Measurements from ENCODE around the gene SUSD5. TPM values are rescaled to one million over a fixed set of nuclear protein-coding genes. Genes with fewer than 3 reads are reported as not detected.

The SUSD5 gene
- total RNA-seq, 1 experiment from 2014 or later: not detected

DNA sequence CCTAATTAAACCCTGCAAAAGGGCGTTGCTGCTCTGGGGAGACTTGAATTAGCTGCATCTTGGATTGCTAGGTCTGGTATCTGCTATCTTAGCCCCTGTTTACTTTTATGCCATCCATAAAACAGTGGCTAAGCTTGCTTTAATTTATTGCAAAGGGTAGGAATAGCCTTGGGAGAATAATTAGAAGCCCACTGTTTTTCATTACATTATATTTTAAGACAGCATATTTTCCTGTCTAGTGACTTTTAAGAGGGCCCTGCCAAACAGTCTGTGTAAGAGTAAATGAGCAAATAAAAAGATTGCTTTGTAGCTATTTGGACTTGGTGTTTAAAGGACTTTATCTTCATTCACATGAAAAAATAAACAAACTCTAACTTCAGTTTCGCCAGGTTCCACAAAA is 17.4 kb upstream of the SUSD5 start:
- H3K79me2 ChIP-seq (ENCODE audit: low read length): no peaks in the 10 kb centered on the region
- H3K9ac ChIP-seq (ENCODE audit: low read length): no peak overlapping the region
- no peaks in the 10 kb centered on the region for H3K36me3 ChIP-seq (ENCODE audit: insufficient read depth, low read length)
- H3K9me3 ChIP-seq (ENCODE audit: low read length): no peaks in the 10 kb centered on the region
- H3K4me1 ChIP-seq (ENCODE audit: low read length): no peaks in the 10 kb centered on the region
- no peaks in the 10 kb centered on the region for H3K9me2 ChIP-seq (replicated peaks; ENCODE audit: insufficient read depth, low read length)
- no peaks in the 10 kb centered on the region for H4K20me1 ChIP-seq (ENCODE audit: insufficient read depth, low read depth, low read length)
- no peaks in the 10 kb centered on the region for H3K27me3 ChIP-seq (ENCODE audit: low read length)
- H2AFZ ChIP-seq (ENCODE audit: low read length): no peak overlapping the region
- H3K27ac ChIP-seq (ENCODE audit: low read length): no peak overlapping the region
- H3K4me3 ChIP-seq (ENCODE audit: low read length): no peak overlapping the region
- no peak for DNase-seq
- no peak overlapping the region for H3K4me2 ChIP-seq (ENCODE audit: low read depth, low read length, poor library complexity, severe bottlenecking)

DNA sequence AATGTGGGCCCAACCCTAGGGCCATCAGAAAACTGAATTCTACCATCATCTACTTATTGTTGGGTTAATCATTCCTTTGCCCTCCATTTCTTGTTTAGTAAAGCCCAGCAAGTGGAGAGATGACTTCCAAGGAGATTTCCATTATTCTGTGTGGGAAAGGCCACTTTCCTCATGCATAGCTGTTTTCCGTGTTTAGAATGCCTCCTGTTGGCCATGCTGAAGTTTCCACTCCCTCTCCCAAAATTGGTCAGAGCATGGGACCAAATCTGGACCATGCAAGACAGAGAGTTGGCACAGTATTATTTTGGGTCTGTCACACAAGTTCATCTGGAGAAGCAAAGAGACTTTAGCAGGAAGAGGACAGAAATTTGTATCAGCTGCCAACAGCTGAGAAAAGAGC is 15.3 kb upstream of the SUSD5 start:
- H3K79me2 ChIP-seq (ENCODE audit: low read length): no peaks in the 10 kb centered on the region
- no peaks in the 10 kb centered on the region for H3K36me3 ChIP-seq (ENCODE audit: insufficient read depth, low read length)
- H3K4me3 ChIP-seq (ENCODE audit: low read length): no peak overlapping the region
- DNase-seq: no peak
- no peaks in the 10 kb centered on the region for H3K9me3 ChIP-seq (ENCODE audit: low read length)
- no peaks in the 10 kb centered on the region for H3K27me3 ChIP-seq (ENCODE audit: low read length)
- no peak overlapping the region for H3K27ac ChIP-seq (ENCODE audit: low read length)
- no peak overlapping the region for H3K9ac ChIP-seq (ENCODE audit: low read length)
- H3K4me1 ChIP-seq (ENCODE audit: low read length): peaks cover 5% of the 10 kb centered on the region
- H3K9me2 ChIP-seq (replicated peaks; ENCODE audit: insufficient read depth, low read length): no peaks in the 10 kb centered on the region
- H4K20me1 ChIP-seq (ENCODE audit: insufficient read depth, low read depth, low read length): no peaks in the 10 kb centered on the region
- H2AFZ ChIP-seq (ENCODE audit: low read length): no peak overlapping the region
- H3K4me2 ChIP-seq (ENCODE audit: low read depth, low read length, poor library complexity, severe bottlenecking): no peak overlapping the region

DNA sequence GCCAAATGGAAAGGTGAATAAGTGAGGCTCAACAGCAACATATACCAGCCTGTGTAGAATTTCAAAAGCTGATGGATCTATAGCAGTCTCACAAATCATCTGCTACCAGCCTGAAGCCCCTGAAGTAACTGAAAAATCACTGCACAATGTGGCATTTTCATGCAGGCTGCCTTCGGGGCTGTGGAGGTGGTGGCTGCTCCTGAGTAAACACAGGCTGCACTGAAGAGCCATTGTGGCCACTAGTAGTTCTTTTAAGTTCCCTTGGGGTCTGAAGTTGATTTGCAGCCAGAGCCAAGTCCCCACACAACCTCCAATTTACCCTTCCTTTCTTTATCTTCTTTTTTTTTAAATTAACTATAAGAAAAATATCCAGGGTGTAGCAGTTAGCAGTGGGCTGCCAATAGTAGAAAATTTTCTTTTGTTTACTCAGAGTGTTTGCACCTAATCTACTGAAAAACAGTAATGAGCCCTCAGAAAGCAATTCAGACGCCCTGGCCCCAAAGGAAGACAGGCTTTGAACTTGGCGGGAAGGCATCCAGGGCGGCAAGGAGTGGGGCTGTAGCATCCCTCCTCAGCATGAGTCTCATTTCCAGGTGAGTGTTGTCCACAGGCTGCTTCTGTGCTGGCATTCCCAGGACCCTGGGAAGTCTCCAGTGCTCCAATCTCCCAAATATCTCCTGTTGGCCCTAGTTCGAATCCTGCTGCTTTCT is 13.3 kb upstream of the SUSD5 start:
- H4K20me1 ChIP-seq (ENCODE audit: insufficient read depth, low read depth, low read length): no peaks in the 10 kb centered on the region
- no peaks in the 10 kb centered on the region for H3K79me2 ChIP-seq (ENCODE audit: low read length)
- H2AFZ ChIP-seq (ENCODE audit: low read length): no peak overlapping the region
- H3K27ac ChIP-seq (ENCODE audit: low read length): no peak overlapping the region
- H3K9me3 ChIP-seq (ENCODE audit: low read length): no peaks in the 10 kb centered on the region
- no peak overlapping the region for H3K9ac ChIP-seq (ENCODE audit: low read length)
- DNase-seq: no peak
- H3K36me3 ChIP-seq (ENCODE audit: insufficient read depth, low read length): no peaks in the 10 kb centered on the region
- H3K27me3 ChIP-seq (ENCODE audit: low read length): no peaks in the 10 kb centered on the region
- H3K4me1 ChIP-seq (ENCODE audit: low read length): peaks cover 5% of the 10 kb centered on the region
- H3K4me3 ChIP-seq (ENCODE audit: low read length): no peak overlapping the region
- H3K4me2 ChIP-seq (ENCODE audit: low read depth, low read length, poor library complexity, severe bottlenecking): no peak overlapping the region
- H3K9me2 ChIP-seq (replicated peaks; ENCODE audit: insufficient read depth, low read length): no peaks in the 10 kb centered on the region

DNA sequence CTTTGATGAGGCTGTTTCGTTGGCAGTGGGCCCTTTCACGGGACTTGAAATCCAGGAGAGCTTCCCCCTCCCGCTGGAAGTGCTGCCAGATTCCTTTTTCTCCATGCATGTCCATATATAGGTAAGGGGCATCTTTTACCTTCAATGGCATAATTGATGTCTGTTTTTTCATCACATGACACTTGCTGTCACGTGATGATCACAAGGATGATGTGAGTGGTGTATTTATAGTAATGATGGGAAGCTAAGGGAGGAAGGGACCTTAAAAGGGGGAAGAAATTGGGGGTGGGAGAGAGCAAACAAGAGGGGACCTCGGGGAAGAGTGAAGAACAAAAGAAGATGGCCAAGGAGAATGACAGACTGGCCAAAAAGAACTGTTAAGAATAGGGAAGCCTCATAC is 11.3 kb upstream of the SUSD5 start:
- H3K9me3 ChIP-seq (ENCODE audit: low read length): no peaks in the 10 kb centered on the region
- no peaks in the 10 kb centered on the region for H3K36me3 ChIP-seq (ENCODE audit: insufficient read depth, low read length)
- H4K20me1 ChIP-seq (ENCODE audit: insufficient read depth, low read depth, low read length): no peaks in the 10 kb centered on the region
- H3K9me2 ChIP-seq (replicated peaks; ENCODE audit: insufficient read depth, low read length): no peaks in the 10 kb centered on the region
- H3K27ac ChIP-seq (ENCODE audit: low read length): no peak overlapping the region
- 0 out of 2 replicates have a peak overlapping the region, but pooled peaks have one; percentile 11 for H2AFZ ChIP-seq (ENCODE audit: low read length)
- no peak for DNase-seq
- H3K79me2 ChIP-seq (ENCODE audit: low read length): no peaks in the 10 kb centered on the region
- peaks cover 5% of the 10 kb centered on the region for H3K4me1 ChIP-seq (ENCODE audit: low read length)
- H3K4me2 ChIP-seq (ENCODE audit: low read depth, low read length, poor library complexity, severe bottlenecking): no peak overlapping the region
- H3K4me3 ChIP-seq (ENCODE audit: low read length): no peak overlapping the region
- no peak overlapping the region for H3K9ac ChIP-seq (ENCODE audit: low read length)
- H3K27me3 ChIP-seq (ENCODE audit: low read length): no peaks in the 10 kb centered on the region

DNA sequence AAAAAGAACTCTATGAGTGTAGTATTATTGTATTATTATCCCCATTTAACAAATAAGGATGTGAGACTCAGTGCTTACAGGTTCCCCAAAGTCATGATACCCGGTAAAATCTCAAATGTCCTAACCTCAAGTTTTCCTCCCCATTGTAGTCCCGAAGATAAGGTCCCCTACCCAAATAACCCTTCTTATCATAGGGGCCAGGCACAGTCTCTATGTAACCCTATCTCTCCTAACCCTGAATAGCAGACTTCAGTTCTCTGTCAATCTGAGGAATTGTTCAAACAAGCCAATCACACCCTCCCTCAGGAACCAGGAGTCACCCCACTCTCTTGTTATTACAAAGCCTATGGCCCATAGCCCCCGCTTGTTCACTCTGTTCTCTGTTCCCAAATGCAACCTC is 10.5 kb upstream of the SUSD5 start:
- Histone ChIP-seq H3K27me3 (ENCODE audit: low read length) (no peaks in the 10 kb centered on the region), H3K9me2 (replicated peaks; ENCODE audit: insufficient read depth, low read length) (no peaks in the 10 kb centered on the region), H3K9me3 (ENCODE audit: low read length) (no peaks in the 10 kb centered on the region), H3K9ac (ENCODE audit: low read length) (no peak overlapping the region), H4K20me1 (ENCODE audit: insufficient read depth, low read depth, low read length) (no peaks in the 10 kb centered on the region), H3K36me3 (ENCODE audit: insufficient read depth, low read length) (no peaks in the 10 kb centered on the region), H3K27ac (ENCODE audit: low read length) (no peak overlapping the region), H2AFZ (ENCODE audit: low read length) (no peak overlapping the region), H3K4me1 (ENCODE audit: low read length) (peaks cover 5% of the 10 kb centered on the region), H3K79me2 (ENCODE audit: low read length) (no peaks in the 10 kb centered on the region), H3K4me2 (ENCODE audit: low read depth, low read length, poor library complexity, severe bottlenecking) (no peak overlapping the region), H3K4me3 (ENCODE audit: low read length) (no peak overlapping the region)
- no peak for DNase-seq

DNA sequence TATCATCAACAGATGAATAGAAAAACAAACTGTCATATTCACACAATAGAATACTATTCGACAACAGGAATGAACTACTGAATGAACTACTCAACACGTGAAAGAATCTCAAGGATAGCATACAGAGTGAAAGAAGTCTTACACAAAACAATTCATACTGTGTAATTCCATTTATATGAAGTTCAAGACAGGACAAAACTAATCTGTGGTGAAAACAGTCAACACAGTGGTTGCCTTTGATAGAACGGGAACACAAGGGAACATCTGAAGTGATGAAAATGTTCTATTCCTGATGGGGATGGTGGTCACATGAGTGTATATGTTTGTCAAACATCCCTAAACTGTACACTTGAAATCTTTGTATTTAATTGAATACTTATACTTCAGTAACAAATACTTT is 2.6 kb upstream of the SUSD5 start:
- Histone ChIP-seq H3K4me2 (ENCODE audit: low read depth, low read length, poor library complexity, severe bottlenecking) (no peak overlapping the region), H4K20me1 (ENCODE audit: insufficient read depth, low read depth, low read length) (no peaks in the 10 kb centered on the region), H3K79me2 (ENCODE audit: low read length) (no peaks in the 10 kb centered on the region), H3K9ac (ENCODE audit: low read length) (no peak overlapping the region), H3K27me3 (ENCODE audit: low read length) (no peaks in the 10 kb centered on the region), H2AFZ (ENCODE audit: low read length) (no peak overlapping the region), H3K36me3 (ENCODE audit: insufficient read depth, low read length) (no peaks in the 10 kb centered on the region), H3K9me2 (replicated peaks; ENCODE audit: insufficient read depth, low read length) (no peaks in the 10 kb centered on the region), H3K4me3 (ENCODE audit: low read length) (no peak overlapping the region), H3K9me3 (ENCODE audit: low read length) (no peaks in the 10 kb centered on the region), H3K27ac (ENCODE audit: low read length) (no peak overlapping the region), H3K4me1 (ENCODE audit: low read length) (peaks cover 12% of the 10 kb centered on the region)
- no peak for DNase-seq

DNA sequence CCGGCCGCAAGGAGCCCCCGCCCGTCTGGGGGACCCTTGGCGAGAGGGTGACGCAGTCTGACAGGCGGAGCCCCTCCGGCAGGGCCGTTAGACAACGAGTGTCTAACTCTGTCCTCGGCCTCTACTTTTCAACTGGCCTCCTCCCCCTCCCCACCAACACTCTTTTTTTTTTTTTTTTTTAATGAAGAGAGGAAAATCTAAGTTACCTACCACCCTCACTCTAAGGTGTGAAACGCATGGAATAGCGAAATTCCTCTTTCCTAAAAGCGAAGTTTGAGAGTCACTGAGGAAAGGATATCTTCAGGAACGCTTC is 521 bp upstream of the SUSD5 start:
- H3K4me3 ChIP-seq (ENCODE audit: low read length): no peak overlapping the region
- no peaks in the 10 kb centered on the region for H3K9me2 ChIP-seq (replicated peaks; ENCODE audit: insufficient read depth, low read length)
- no peaks in the 10 kb centered on the region for H3K36me3 ChIP-seq (ENCODE audit: insufficient read depth, low read length)
- no peaks in the 10 kb centered on the region for H3K27me3 ChIP-seq (ENCODE audit: low read length)
- H4K20me1 ChIP-seq (ENCODE audit: insufficient read depth, low read depth, low read length): no peaks in the 10 kb centered on the region
- H3K9me3 ChIP-seq (ENCODE audit: low read length): no peaks in the 10 kb centered on the region
- no peak overlapping the region for H3K27ac ChIP-seq (ENCODE audit: low read length)
- no peak for DNase-seq
- no peaks in the 10 kb centered on the region for H3K79me2 ChIP-seq (ENCODE audit: low read length)
- no peak overlapping the region for H3K4me2 ChIP-seq (ENCODE audit: low read depth, low read length, poor library complexity, severe bottlenecking)
- peaks cover 12% of the 10 kb centered on the region for H3K4me1 ChIP-seq (ENCODE audit: low read length)
- no peak overlapping the region for H3K9ac ChIP-seq (ENCODE audit: low read length)
- no peak overlapping the region for H2AFZ ChIP-seq (ENCODE audit: low read length)

DNA sequence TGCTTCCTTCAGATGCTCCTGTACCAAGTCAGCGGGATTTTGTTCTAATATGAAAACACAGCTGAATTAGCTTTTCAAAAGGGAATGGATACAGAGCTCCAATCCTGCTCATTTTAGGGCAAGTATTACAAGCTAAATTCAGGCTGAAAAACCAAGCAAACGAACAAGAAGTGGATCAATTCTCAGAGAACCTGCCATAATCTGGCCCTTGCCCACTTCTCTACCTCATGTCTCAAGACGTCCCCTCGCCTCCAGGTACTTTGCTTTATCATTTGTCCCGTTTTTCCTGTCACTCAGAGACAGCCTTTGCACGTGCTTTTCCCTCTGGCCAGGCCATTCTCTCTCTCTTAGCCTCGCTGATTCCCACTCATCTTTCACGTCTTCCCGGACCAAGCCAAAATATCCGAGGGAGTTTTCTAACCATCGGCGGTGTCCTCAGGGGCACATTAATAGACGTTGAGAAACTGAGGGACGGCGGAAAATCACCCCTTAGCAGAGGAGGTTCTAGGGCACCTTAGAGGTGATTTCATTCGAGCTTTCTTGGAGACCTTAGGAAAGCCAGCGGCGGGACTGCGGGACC is 654 bp downstream of the SUSD5 start:
- no peaks in the 10 kb centered on the region for H3K79me2 ChIP-seq (ENCODE audit: low read length)
- no peaks in the 10 kb centered on the region for H3K27me3 ChIP-seq (ENCODE audit: low read length)
- no peak overlapping the region for H3K4me2 ChIP-seq (ENCODE audit: low read depth, low read length, poor library complexity, severe bottlenecking)
- no peak overlapping the region for H2AFZ ChIP-seq (ENCODE audit: low read length)
- H3K4me3 ChIP-seq (ENCODE audit: low read length): no peak overlapping the region
- no peak overlapping the region for H3K27ac ChIP-seq (ENCODE audit: low read length)
- peaks cover 12% of the 10 kb centered on the region for H3K4me1 ChIP-seq (ENCODE audit: low read length)
- no peaks in the 10 kb centered on the region for H3K9me2 ChIP-seq (replicated peaks; ENCODE audit: insufficient read depth, low read length)
- no peaks in the 10 kb centered on the region for H3K36me3 ChIP-seq (ENCODE audit: insufficient read depth, low read length)
- no peaks in the 10 kb centered on the region for H3K9me3 ChIP-seq (ENCODE audit: low read length)
- H4K20me1 ChIP-seq (ENCODE audit: insufficient read depth, low read depth, low read length): no peaks in the 10 kb centered on the region
- H3K9ac ChIP-seq (ENCODE audit: low read length): no peak overlapping the region
- no peak for DNase-seq
